HepG2 (cell line): ENCODE results near the gene TCF23. TPM values are rescaled to one million over a fixed set of nuclear protein-coding genes. Genes with fewer than 3 reads are reported as not detected.

ENCODE experiments used
- CCAR2 ChIP-seq: fragments of 200-400 bp; formaldehyde crosslinking; optimal IDR thresholded peaks from 2 replicates; pipeline ENCODE3; 2018; ENCODE audit warnings: low read depth, mild to moderate bottlenecking, low read length, moderate library complexity
- FOSL1 ChIP-seq: sonication (generic); formaldehyde crosslinking; IDR thresholded peaks from 2 replicates; pipeline ENCODE4 v1.9.0; 2021; ENCODE audit warnings: missing genetic modification reagents, borderline replicate concordance
- GMEB1 ChIP-seq: sonication (generic); formaldehyde crosslinking; IDR thresholded peaks from 2 replicates; pipeline ENCODE4 v1.5.1; 2020; ENCODE audit warnings: missing genetic modification reagents, mild to moderate bottlenecking, borderline replicate concordance
- KDM6A ChIP-seq: IDR thresholded peaks from 2 replicates; pipeline ENCODE4 v1.6.1; 2016; ENCODE audit warnings: low read depth
- KLF6 ChIP-seq: IDR thresholded peaks from 2 replicates; pipeline ENCODE4 v1.8.0; 2016; ENCODE audit warnings: missing biosample characterization, missing genetic modification reagents
- PHF21A ChIP-seq: sonication (generic); formaldehyde crosslinking; IDR thresholded peaks from 2 replicates; pipeline ENCODE4 v1.5.0; 2020; ENCODE audit warnings: mild to moderate bottlenecking, missing genetic modification reagents
- PHF8 ChIP-seq: sonication (generic); formaldehyde crosslinking; IDR thresholded peaks from 2 replicates; pipeline ENCODE4 v1.5.0; 2020; ENCODE audit warnings: missing genetic modification reagents
- POLR2A ChIP-seq, 2 experiments: IDR thresholded peaks; 2 replicates each; pipeline ENCODE4 v1.6.1; 2011; ENCODE audit warnings: low read depth in 2 of 2, low read length in 2 of 2, mild to moderate bottlenecking in 1 of 2, moderate library complexity in 1 of 2; ENCODE audit not compliant: insufficient read depth in 1 of 2
- RAD21 ChIP-seq: fragments of 450-650 bp; formaldehyde crosslinking; IDR thresholded peaks from 2 replicates; pipeline ENCODE4 v1.5.0; 2020; ENCODE audit warnings: mild to moderate bottlenecking
- RCOR2 ChIP-seq: IDR thresholded peaks from 2 replicates; pipeline ENCODE4 v1.6.1; 2016; ENCODE audit warnings: missing biosample characterization, missing genetic modification reagents
- SUZ12 ChIP-seq: fragments of 150-350 bp; IDR thresholded peaks from 2 replicates; pipeline ENCODE4 v1.6.1; 2014; ENCODE audit warnings: low read depth, low read length
- ZNF136 ChIP-seq: sonication (generic); formaldehyde crosslinking; IDR thresholded peaks from 2 replicates; pipeline ENCODE4 v1.8.1; 2022; ENCODE audit warnings: low read depth, mild to moderate bottlenecking, moderate library complexity, missing genetic modification reagents
- ZNF142 ChIP-seq: sonication (generic); formaldehyde crosslinking; IDR thresholded peaks from 2 replicates; pipeline ENCODE4 v1.4.0; 2020; ENCODE audit warnings: missing genetic modification reagents
- ZNF18 ChIP-seq: sonication (generic); formaldehyde crosslinking; IDR thresholded peaks from 2 replicates; pipeline ENCODE4 v1.8.0; 2022; ENCODE audit warnings: mild to moderate bottlenecking, missing genetic modification reagents; ENCODE audit not compliant: insufficient replicate concordance
- ZNF207 ChIP-seq: fragments of 450-650 bp; IDR thresholded peaks from 2 replicates; pipeline ENCODE4 v1.6.1; 2016; ENCODE audit warnings: antibody characterized with exemption, borderline replicate concordance
- ZNF720 ChIP-seq: sonication (generic); formaldehyde crosslinking; IDR thresholded peaks from 2 replicates; pipeline ENCODE4 v1.4.0; 2020; ENCODE audit warnings: missing genetic modification reagents
- ZNF766 ChIP-seq: sonication (generic); formaldehyde crosslinking; IDR thresholded peaks from 2 replicates; pipeline ENCODE4 v1.5.0; 2020; ENCODE audit warnings: missing genetic modification reagents, borderline replicate concordance
- polyA plus RNA-seq, 8 experiments: library from polyadenylated mRNA; depleted of rRNA in 3 of 8; stranded (reverse) in 7 of 8; unstranded in 1 of 8; fragments of >200 nt; fragmentation: Illumina TruSeq in 4 of 8; extraction: Trizol in 4 of 8; gene quantifications; 2 replicates each; pipeline versions ENCODE4 v1.2.1 to v1.2.3, GENCODE V29; 2011 to 2016; ENCODE audit warnings: low read depth in 4 of 8, missing spikeins in 1 of 8, mixed read lengths in 1 of 8; ENCODE audit not compliant: insufficient read depth in 1 of 8
- total RNA-seq, 5 experiments: library from RNA; depleted of rRNA; stranded (reverse); fragments of >200 nt; fragmentation: Illumina TruSeq; extraction: Trizol; gene quantifications; 2 replicates each; pipeline ENCODE4 v1.2.3, GENCODE V29; 2016; ENCODE audit warnings: low read depth in 1 of 5
- TF ChIP-seq, protein P1 (sequence below): sonication (generic); formaldehyde crosslinking; IDR thresholded peaks from 2 replicates; pipeline ENCODE4 v1.5.0; 2020; ENCODE audit warnings: missing genetic modification reagents
- TF ChIP-seq, protein P2 (sequence below): sonication (generic); IDR thresholded peaks from 2 replicates; pipeline ENCODE4 v1.6.1; 2016; ENCODE audit warnings: low read depth, borderline replicate concordance
- TF ChIP-seq, protein P3 (sequence below): IDR thresholded peaks from 2 replicates; pipeline ENCODE4 v1.6.1; 2016; ENCODE audit warnings: mild to moderate bottlenecking, missing biosample characterization, missing genetic modification reagents

The TCF23 gene
- total and polyA plus RNA-seq, 2 of the 13 experiments (the other 11 are each of a cell fraction or from before 2014, with no cell fraction given): 0.02 to 1.4 TPM

- TF ChIP-seq, protein P1, sequence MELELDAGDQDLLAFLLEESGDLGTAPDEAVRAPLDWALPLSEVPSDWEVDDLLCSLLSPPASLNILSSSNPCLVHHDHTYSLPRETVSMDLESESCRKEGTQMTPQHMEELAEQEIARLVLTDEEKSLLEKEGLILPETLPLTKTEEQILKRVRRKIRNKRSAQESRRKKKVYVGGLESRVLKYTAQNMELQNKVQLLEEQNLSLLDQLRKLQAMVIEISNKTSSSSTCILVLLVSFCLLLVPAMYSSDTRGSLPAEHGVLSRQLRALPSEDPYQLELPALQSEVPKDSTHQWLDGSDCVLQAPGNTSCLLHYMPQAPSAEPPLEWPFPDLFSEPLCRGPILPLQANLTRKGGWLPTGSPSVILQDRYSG (CRISPR knock-in tag): no peak
- TF ChIP-seq FOSL1 (CRISPR knock-in tag) (no peak), KDM6A (CRISPR knock-in tag) (no peak), ZNF720 (CRISPR knock-in tag) (no peak), KLF6 (CRISPR knock-in tag) (no peak), POLR2A (IDR thresholded peaks at IDR 0.05; ENCODE audit: insufficient read depth in 1 of 2, low read depth in 2 of 2, low read length in 2 of 2) (no peak), ZNF766 (CRISPR knock-in tag) (no peak), PHF21A (CRISPR knock-in tag) (no peak), RAD21 (no peak), ZNF136 (CRISPR knock-in tag) (no peak), PHF8 (CRISPR knock-in tag) (no peak), CCAR2 (no peak), GMEB1 (CRISPR knock-in tag) (no peak), ZNF207 (no peak), RCOR2 (no peak), SUZ12 (no peak), ZNF18 (no peak), ZNF142 (no peak)
- TF ChIP-seq, protein P2, sequence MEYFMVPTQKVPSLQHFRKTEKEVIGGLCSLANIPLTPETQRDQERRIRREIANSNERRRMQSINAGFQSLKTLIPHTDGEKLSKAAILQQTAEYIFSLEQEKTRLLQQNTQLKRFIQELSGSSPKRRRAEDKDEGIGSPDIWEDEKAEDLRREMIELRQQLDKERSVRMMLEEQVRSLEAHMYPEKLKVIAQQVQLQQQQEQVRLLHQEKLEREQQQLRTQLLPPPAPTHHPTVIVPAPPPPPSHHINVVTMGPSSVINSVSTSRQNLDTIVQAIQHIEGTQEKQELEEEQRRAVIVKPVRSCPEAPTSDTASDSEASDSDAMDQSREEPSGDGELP: no peak
- TF ChIP-seq, protein P3, sequence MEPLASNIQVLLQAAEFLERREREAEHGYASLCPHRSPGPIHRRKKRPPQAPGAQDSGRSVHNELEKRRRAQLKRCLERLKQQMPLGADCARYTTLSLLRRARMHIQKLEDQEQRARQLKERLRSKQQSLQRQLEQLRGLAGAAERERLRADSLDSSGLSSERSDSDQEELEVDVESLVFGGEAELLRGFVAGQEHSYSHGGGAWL (CRISPR knock-in tag): 0 out of 2 replicates have a peak, but pooled peaks have one; percentile 7
These were observed 6.3 kb downstream of the TCF23 start (continued) for GRCh38 chr2:27155069-27155520.
